Adrenal gland (tissue), 12 donors: ENCODE measurements around the gene PLEKHD1. TPM values are rescaled to one million over a fixed set of nuclear protein-coding genes. Genes with fewer than 3 reads are reported as not detected.

Source experiments
- DNase-seq, 7 donors: peaks; one replicate each; pipeline ENCODE4 v3.0.0-alpha.2; 2019 to 2020
- H3K27ac ChIP-seq, 5 donors: fragments of 200-600 bp; sonication (generic) in 4 of 5; 1 replicate in 3 of 5; 2 replicates in 2 of 5; pipeline versions ENCODE4 v1.5.1 to v1.8.0; 2016 to 2020; ENCODE audit warnings: mild to moderate bottlenecking in 1 of 5
- H3K27me3 ChIP-seq: fragments of 200-600 bp; 2 replicates; pipeline ENCODE4 v1.8.0; 2021
- H3K36me3 ChIP-seq, 2 donors: fragments of 200-600 bp; replicated peaks in 1 of 2; 1 replicate in 1 of 2; 2 replicates in 1 of 2; pipeline versions ENCODE4 v1.5.1 to v1.8.0; 2018 to 2022
- H3K4me1 ChIP-seq, 2 donors: fragments of 200-600 bp; replicated peaks in 1 of 2; 1 replicate in 1 of 2; 2 replicates in 1 of 2; pipeline versions ENCODE4 v1.5.1 to v1.8.0; 2018 to 2021
- H3K4me3 ChIP-seq, 4 donors: fragments of 200-600 bp; sonication (generic) in 3 of 4; one replicate each; pipeline ENCODE4 v1.5.1; 2016 to 2018
- H3K9me3 ChIP-seq, 3 donors: fragments of 200-600 bp; sonication (generic) in 1 of 3; replicated peaks in 1 of 3; 1 replicate in 2 of 3; 2 replicates in 1 of 3; pipeline versions ENCODE4 v1.5.1 to v1.8.0; 2016 to 2021
- POLR2A ChIP-seq, 2 donors: fragments of 450-650 bp; IDR thresholded peaks; one replicate each; pipeline ENCODE4 v1.6.1; 2017; ENCODE audit warnings: antibody characterized with exemption in 2 of 2, mild to moderate bottlenecking in 2 of 2, moderate library complexity in 1 of 2
- WGBS, 4 donors: extraction: QIAGEN DNeasy Blood & Tissue Kit in 2 of 4; methylation state at CpG; one replicate each; pipeline versions ENCODE4 v1.1.5 to v1.1.7; 2013 to 2017; 5-methylcytosine and 5-hydroxymethylcytosine counted together
- intact Hi-C, 2 donors: fragments of 100-400 bp; cut with DNase I; formaldehyde crosslinking; loops; one replicate each; pipeline versions ENCODE4 v1.14.1 to v1.15.0; 2022 to 2023
- polyA plus RNA-seq, 3 donors: library from polyadenylated mRNA; stranded (reverse); fragments of 200-250 nt in 2 of 3; fragments of 350-450 nt in 1 of 3; fragmentation: Illumina TruSeq in 1 of 3; extraction: RNeasy Lipid Tissue Mini Kit (QIAGEN cat#74804) in 1 of 3; gene quantifications; one replicate each; pipeline ENCODE4 v1.2.3, GENCODE V29; 2013 to 2014
- total RNA-seq, 9 donors: library from RNA; depleted of rRNA in 4 of 9; stranded (reverse); fragments of >200 nt in 4 of 9; fragments of 120-200 nt in 1 of 9; fragmentation: NEBNext Ultra II Directional in 1 of 9; extraction: Animal tissue kit (Norgen Biotek cat#: 25700) in 1 of 9; gene quantifications; one replicate each; pipeline versions ENCODE4 v1.1.0 to v1.2.4, GENCODE V29; 2013 to 2023
- TF ChIP-seq, protein P1 (sequence below), 6 experiments: fragments of 450-650 bp in 4 of 6; fragments of 200-600 bp in 2 of 6; sonication (generic) in 1 of 6; IDR thresholded peaks; 1 replicate in 5 of 6; 2 replicates in 1 of 6; pipeline versions ENCODE4 v1.5.1 to v1.8.0; 2016 to 2021; ENCODE audit warnings: antibody characterized with exemption in 6 of 6, mild to moderate bottlenecking in 2 of 6, moderate library complexity in 1 of 6
- donor health status: healthy with polysubstance abuse.
- donor health status: Bipolar disorder and iron deficiency.
- donor health status: DM: yes; HTN: yes; CAD: no.
- donor health status: DM: no; HTN: no; CAD: no.
- donor health status: DM: no; HTN: no; CAD: no.
- donor health status: DM: yes; HTN: yes; CAD: no.

Gene PLEKHD1
- total and polyA plus RNA-seq, 12 donors: 0.04 to 0.25 (median 0.14) TPM; not detected in 3

DNA sequence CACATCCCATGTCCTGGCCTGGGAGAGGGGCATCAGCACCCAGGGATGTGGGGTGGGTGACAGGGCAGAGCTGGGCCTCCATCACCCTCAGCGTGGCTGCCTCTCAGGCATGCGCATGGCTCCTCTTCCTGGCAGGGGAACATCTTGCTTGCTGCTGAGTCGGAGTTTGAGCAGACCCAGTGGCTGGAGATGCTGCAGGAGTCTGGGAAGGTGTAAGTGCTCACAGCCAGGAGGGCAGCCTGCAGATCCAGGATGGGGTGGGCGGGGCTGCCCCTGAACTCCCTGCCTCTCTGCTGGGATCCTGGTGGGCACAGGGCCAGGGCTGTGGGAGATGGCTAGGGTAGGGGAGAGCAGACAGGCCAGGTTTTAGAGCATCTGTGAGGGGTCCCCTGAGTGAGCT lies 16.2 kb downstream of the PLEKHD1 start:
- Histone ChIP-seq H3K4me3 (no peak overlapping the region), H3K27ac (no peak overlapping the region), H3K4me1 (peaks cover 0 to 7% of the 10 kb centered on the region in 2 donors), H3K9me3 (no peaks in the 10 kb centered on the region), H3K27me3 (no peaks in the 10 kb centered on the region), H3K36me3 (no peaks in the 10 kb centered on the region)
- 88 to 95% (median 93%) methylated on average over 4 of the region's 4 CpGs; no CpG with 5 or more reads in 1 of the 4 donors for WGBS, 4 donors
- TF ChIP-seq POLR2A (IDR thresholded peaks at IDR 0.05): no peak
- TF ChIP-seq, protein P1, sequence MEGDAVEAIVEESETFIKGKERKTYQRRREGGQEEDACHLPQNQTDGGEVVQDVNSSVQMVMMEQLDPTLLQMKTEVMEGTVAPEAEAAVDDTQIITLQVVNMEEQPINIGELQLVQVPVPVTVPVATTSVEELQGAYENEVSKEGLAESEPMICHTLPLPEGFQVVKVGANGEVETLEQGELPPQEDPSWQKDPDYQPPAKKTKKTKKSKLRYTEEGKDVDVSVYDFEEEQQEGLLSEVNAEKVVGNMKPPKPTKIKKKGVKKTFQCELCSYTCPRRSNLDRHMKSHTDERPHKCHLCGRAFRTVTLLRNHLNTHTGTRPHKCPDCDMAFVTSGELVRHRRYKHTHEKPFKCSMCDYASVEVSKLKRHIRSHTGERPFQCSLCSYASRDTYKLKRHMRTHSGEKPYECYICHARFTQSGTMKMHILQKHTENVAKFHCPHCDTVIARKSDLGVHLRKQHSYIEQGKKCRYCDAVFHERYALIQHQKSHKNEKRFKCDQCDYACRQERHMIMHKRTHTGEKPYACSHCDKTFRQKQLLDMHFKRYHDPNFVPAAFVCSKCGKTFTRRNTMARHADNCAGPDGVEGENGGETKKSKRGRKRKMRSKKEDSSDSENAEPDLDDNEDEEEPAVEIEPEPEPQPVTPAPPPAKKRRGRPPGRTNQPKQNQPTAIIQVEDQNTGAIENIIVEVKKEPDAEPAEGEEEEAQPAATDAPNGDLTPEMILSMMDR (IDR thresholded peaks at IDR 0.05): no peak
- no peak for DNase-seq
- intact Hi-C loops: no loop called here

DNA sequence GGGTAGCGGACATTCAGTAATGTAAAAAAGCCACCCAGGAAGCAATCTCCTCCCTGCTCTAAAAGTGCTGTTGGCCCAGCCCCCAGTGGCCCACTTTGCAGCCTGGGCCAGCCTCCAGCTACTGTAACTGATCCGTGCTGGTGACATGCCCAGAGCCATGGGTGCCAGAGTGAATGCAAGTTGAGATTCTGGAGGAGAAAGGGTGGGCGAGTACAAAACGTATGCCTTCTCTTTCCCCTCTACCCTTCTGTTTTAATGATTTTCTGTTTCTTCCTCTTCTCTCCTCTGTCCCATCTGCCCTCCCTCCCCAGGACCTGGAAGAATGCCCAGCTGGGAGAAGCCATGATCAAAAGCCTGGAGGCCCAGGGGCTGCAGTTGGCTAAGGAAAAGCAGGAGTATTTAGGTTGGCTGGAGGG lies 16.9 kb downstream of the PLEKHD1 start:
- peak in 6 of 7 donors; percentile 31 to 80 (median 55) for DNase-seq
- H3K4me1 ChIP-seq: peaks cover 0 to 7% of the 10 kb centered on the region in 2 donors
- TF ChIP-seq POLR2A (IDR thresholded peaks at IDR 0.05): no peak
- H3K4me3 ChIP-seq: no peak overlapping the region
- intact Hi-C loops: no loop called here
- 34 to 53% (median 45%) methylated on average over 4 of the region's 4 CpGs for WGBS, 4 donors
- H3K27ac ChIP-seq: no peak overlapping the region
- H3K27me3 ChIP-seq: no peaks in the 10 kb centered on the region
- H3K36me3 ChIP-seq: no peaks in the 10 kb centered on the region
- no peaks in the 10 kb centered on the region for H3K9me3 ChIP-seq

DNA sequence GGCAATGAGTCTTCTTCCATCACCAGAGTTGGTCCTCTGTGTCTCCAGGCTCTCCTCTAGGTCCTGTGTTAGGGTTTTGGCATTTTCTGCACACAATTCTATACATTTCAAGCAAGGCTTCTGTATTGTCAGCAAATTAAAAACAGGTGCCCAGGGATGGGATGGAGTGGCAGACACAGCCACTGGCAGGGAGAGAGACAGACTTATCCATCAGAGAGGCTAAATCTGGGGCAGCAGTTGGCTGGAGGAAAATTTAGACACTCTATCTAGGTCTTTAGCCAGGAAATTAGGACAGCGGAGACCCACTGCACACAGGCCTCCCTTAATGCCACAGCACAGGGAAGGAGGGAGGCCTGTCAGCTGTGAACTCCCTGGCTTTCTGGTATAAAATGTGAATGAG lies 20.2 kb downstream of the PLEKHD1 start:
- Histone ChIP-seq H3K27me3 (no peaks in the 10 kb centered on the region), H3K9me3 (no peaks in the 10 kb centered on the region), H3K27ac (no peak overlapping the region), H3K4me1 (peaks cover 0 to 7% of the 10 kb centered on the region in 2 donors), H3K4me3 (no peak overlapping the region), H3K36me3 (no peaks in the 10 kb centered on the region)
- TF ChIP-seq, protein P1 (IDR thresholded peaks at IDR 0.05): no peak
- no peak for TF ChIP-seq POLR2A (IDR thresholded peaks at IDR 0.05)
- 80 to 100% (median 93%) methylated on average over 1 of the region's 1 CpG for WGBS, 4 donors
- intact Hi-C loops: no loop called here
- no peak for DNase-seq

DNA sequence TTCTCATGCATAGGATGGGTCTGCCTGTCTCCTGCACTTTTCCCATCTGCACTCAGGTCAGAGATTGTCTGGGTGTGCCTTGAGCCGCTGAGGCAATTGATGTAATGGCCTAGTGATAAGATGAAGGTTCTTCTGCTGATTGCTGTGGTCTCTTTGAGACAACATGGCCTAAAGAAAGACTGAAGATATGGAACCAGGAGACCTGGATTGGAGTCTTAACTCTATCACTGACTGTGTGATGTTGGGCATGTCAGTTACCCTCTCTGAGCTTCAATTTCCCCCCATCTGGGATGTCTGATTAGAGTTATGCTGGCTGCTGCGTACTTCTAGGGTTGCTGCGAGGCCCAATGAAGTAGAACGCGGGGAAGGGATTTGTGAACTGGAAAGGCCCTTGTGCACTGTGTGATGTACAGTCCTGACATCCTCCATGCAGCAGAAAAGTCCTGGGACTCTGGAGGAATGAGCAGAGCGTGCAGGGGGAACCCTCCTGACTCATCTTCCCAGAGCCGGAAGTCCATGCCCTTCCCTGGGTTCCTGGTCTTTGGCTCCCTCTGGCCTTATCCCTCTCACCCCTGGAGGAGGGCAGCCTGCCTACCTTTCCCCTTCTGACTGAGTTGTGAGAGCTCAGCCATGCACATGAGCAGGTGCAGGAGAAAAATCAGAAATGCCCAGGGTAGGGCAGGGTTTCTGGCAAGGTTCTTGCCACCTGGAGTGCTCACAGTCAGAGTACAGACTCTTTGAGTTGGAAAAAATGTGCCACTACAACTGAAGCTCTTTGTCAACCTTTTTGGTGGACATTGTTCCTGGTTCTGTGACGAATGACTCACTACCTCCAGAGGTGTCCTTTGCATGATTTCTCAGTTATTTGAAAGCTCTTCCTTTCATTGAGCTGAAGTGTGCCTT lies 21.1 kb downstream of the PLEKHD1 start:
- H3K27ac ChIP-seq: no peak overlapping the region
- 85 to 91% (median 89%) methylated on average over 8 of the region's 8 CpGs for WGBS, 4 donors
- intact Hi-C loops: no loop called here
- no peaks in the 10 kb centered on the region for H3K27me3 ChIP-seq
- no peak overlapping the region for H3K4me3 ChIP-seq
- no peak for DNase-seq
- peaks cover 0 to 7% of the 10 kb centered on the region in 2 donors for H3K4me1 ChIP-seq
- no peaks in the 10 kb centered on the region for H3K36me3 ChIP-seq
- TF ChIP-seq, protein P1 (IDR thresholded peaks at IDR 0.05): no peak
- no peak for TF ChIP-seq POLR2A (IDR thresholded peaks at IDR 0.05)
- no peaks in the 10 kb centered on the region for H3K9me3 ChIP-seq
